ENCODE data around the gene SNHG17.

- TF ChIP-seq CTCF (IDR thresholded peaks at IDR 0.05; ENCODE audit: insufficient read depth, low read depth, low read length) (no peak), EZH2 (IDR thresholded peaks at IDR 0.05; ENCODE audit: insufficient read depth, low read length) (no peak)
These were observed 17.9 kb upstream of the SNHG17 start for GRCh38 chr20:38452880-38453624.

Measured in astrocyte (in vitro differentiated cells and primary cell).